Karpas-422 (cell line): Measurements from ENCODE around the gene ZC3HAV1. TPM values are rescaled to one million over a fixed set of nuclear protein-coding genes. Genes with fewer than 3 reads are reported as not detected.
A peak's percentile ranks its signal among the peaks of the same experiment; 100 is the strongest.
"Not testable (repeated sequence)": the region's sequence is repeated elsewhere in the genome, so short reads cannot be mapped to it uniquely, and the experiment has no call there.

Source experiments
- DNase-seq: peaks from one replicate; pipeline ENCODE4 v3.0.0-alpha.2; 2015
- H2AFZ ChIP-seq: fragments of 200-600 bp; sonication (generic); 2 replicates; pipeline ENCODE4 v1.6.1; 2014; ENCODE audit warnings: antibody characterized with exemption, low read length, mixed read lengths
- H3K27ac ChIP-seq: fragments of 200-600 bp; sonication (generic); 2 replicates; pipeline ENCODE4 v1.5.1; 2014; ENCODE audit warnings: mild to moderate bottlenecking, low read length, moderate library complexity
- H3K27me3 ChIP-seq: fragments of 200-600 bp; sonication (generic); 2 replicates; pipeline ENCODE4 v1.6.1; 2014; ENCODE audit warnings: low read length, mixed read lengths
- H3K36me3 ChIP-seq: fragments of 200-600 bp; sonication (generic); 2 replicates; pipeline ENCODE4 v1.6.1; 2014; ENCODE audit warnings: low read length, mixed read lengths; ENCODE audit not compliant: insufficient read depth
- H3K4me1 ChIP-seq: fragments of 200-600 bp; sonication (generic); 2 replicates; pipeline ENCODE4 v1.6.1; 2014; ENCODE audit warnings: mild to moderate bottlenecking, low read length, mixed read lengths
- H3K4me2 ChIP-seq: fragments of 200-600 bp; sonication (generic); 2 replicates; pipeline ENCODE4 v1.6.1; 2014; ENCODE audit warnings: low read length, low read depth, mild to moderate bottlenecking; ENCODE audit not compliant: poor library complexity, severe bottlenecking
- H3K4me3 ChIP-seq: fragments of 200-600 bp; sonication (generic); 2 replicates; pipeline ENCODE4 v1.5.1; 2014; ENCODE audit warnings: mild to moderate bottlenecking, antibody characterized with exemption, low read length, mixed read lengths
- H3K79me2 ChIP-seq: fragments of 200-600 bp; sonication (generic); 2 replicates; pipeline ENCODE4 v1.6.1; 2014; ENCODE audit warnings: mild to moderate bottlenecking, low read length, mixed read lengths
- H3K9ac ChIP-seq: fragments of 200-600 bp; sonication (generic); 2 replicates; pipeline ENCODE4 v1.6.0; 2014; ENCODE audit warnings: low read length
- H3K9me2 ChIP-seq: fragments of 200-600 bp; sonication (generic), shearing (Covaris generic); replicated peaks from 2 replicates; pipeline ENCODE4 v1.6.0; 2014; ENCODE audit warnings: mild to moderate bottlenecking, low read length, moderate library complexity; ENCODE audit not compliant: insufficient read depth
- H3K9me3 ChIP-seq: fragments of 300-700, 200-600 bp; sonication (generic); 2 replicates; pipeline ENCODE4 v1.6.1; 2014; ENCODE audit warnings: low read length, mixed read lengths
- H4K20me1 ChIP-seq: fragments of 200-600 bp; sonication (generic); 2 replicates; pipeline ENCODE4 v1.6.1; 2014; ENCODE audit warnings: mild to moderate bottlenecking, antibody characterized with exemption, low read length, low read depth; ENCODE audit not compliant: insufficient read depth
- total RNA-seq: library from RNA; depleted of rRNA; stranded (reverse); fragments of >200 nt; shearing (Covaris generic); gene quantifications from 2 replicates; pipeline ENCODE4 v1.2.3, GENCODE V29; 2014; ENCODE audit warnings: low replicate concordance

The ZC3HAV1 gene
- total RNA-seq, 1 experiment from 2014 or later = 49.2 TPM

DNA sequence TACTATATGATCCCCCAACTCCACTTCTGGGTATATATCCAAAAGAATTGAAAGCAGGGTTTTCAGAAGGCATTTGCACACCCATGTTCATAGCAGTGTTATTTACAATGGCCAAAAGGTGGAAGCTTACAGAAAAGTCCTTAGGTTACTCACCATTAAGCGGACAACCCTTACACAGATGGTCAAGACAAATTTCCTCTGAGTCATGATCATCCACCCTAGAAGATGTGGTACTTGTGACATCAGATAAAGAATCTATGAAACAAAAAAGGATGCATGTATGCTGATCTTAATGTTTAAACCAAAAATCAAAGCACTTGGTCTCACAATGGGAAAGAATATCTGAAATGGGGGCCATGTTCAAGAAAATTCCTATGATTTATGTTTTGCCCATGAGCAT is 31.1 kb downstream of the ZC3HAV1 start:
- peaks cover 3% of the 10 kb centered on the region; the same call in 1 of the 2 replicates for H3K4me1 ChIP-seq
- no peaks in the 10 kb centered on the region for H3K9me2 ChIP-seq
- H2AFZ ChIP-seq = no peak overlapping the region
- H3K9me3 ChIP-seq = no peaks in the 10 kb centered on the region
- no peaks in the 10 kb centered on the region for H3K27me3 ChIP-seq
- H3K27ac ChIP-seq = no peak overlapping the region
- DNase-seq = no peak
- H3K9ac ChIP-seq = no peak overlapping the region
- H3K79me2 ChIP-seq = peaks cover 21% of the 10 kb centered on the region
- H4K20me1 ChIP-seq = no peaks in the 10 kb centered on the region
- H3K4me3 ChIP-seq = no peak overlapping the region
- no peak overlapping the region for H3K4me2 ChIP-seq
- peaks cover 55% of the 10 kb centered on the region for H3K36me3 ChIP-seq

DNA sequence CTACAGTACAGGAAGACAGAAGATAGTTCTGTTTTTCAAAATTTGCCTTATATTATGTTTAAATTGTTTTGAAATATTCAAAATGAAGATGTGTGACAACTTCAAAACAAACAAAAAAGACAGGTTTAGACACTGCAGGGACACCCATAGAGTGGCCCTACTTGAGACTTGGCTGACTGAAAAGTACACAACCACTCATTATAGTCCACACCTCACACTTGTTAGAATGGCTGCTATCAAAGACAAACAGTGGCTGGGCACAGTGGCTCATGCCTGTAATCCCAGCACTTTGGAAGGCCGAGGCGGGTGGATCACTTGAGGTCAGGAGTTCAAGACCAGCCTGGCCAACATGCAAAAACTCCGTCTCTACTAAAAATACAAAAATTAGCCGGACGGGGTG is 31.8 kb downstream of the ZC3HAV1 start:
- not testable (repeated sequence) for DNase-seq, H3K9me2 ChIP-seq, H3K4me2 ChIP-seq, H3K4me1 ChIP-seq, H3K4me3 ChIP-seq, H3K9me3 ChIP-seq, H3K9ac ChIP-seq, H3K27me3 ChIP-seq, H2AFZ ChIP-seq, H4K20me1 ChIP-seq, H3K27ac ChIP-seq
- H3K79me2 ChIP-seq = peaks cover 22% of the 10 kb centered on the region
- H3K36me3 ChIP-seq = peaks cover 51% of the 10 kb centered on the region

DNA sequence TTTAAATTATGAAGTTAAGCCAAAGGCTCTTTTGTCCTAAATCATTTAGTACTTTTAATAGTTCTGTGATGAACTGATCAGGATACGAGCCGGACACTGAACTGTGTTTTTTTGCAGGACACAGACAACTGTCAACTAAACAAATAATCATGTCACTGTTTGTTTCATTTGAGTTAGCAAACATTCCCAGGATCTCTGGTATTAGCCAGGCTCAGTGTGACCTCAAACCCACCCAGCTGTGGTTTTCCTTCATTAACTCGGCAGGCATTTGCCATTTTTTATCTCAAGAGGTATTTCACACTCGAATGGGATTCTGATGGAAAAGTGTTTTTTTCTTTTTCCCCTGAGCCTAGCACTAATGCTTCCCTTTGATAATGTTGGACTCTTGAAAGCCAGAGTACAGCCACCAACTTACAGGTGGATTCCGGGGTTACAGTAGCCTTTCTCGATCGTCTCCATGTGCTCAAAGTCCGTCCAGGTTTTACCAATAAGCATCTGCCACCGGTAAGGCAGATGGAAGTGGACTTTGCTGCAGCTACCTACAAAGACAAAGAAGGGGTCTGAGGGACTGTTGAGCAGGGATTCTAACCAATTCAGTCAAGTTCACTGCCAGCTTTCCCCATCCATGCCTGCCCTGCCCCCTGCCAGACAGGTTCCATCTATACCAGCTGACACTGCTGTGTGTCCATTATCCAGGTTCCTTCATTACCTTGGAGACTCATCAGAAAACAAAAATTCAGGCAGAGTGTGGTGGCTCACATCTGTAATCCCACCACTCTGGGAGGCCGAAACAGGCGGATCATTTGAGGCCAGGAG is 33.4 kb downstream of the ZC3HAV1 start:
- peaks cover 28% of the 10 kb centered on the region for H3K79me2 ChIP-seq

DNA sequence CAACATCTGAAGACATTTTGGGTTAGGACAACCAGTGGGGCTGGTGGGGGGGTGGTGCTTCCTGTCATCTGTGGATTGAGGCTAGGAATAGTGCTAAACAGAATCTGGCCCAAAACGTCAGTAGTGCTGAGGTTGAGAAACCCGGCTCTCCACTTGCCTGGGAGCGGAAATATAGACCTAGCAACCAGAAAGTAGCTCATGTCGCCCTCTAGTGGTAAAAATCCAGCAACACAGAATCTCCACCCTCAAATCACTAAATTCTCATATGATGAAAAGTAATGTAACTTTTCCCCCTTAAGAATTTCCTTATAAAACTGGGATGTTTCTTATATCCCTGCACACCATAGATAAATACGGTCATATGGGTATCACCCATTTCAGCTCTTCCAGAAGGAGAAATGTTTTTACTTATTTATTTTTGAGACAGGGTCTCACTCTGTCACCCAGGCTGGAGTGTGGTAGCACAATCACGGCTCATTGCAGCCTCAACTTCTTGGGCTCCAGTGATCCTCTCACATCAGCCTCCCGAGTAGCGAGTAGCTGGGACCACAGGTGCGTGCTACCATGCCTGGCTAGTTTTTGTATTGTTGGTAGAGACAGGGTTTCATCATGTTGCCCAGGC is 34.4 kb downstream of the ZC3HAV1 start:
- Histone ChIP-seq H3K36me3 (peaks cover 55% of the 10 kb centered on the region), H3K27me3 (no peaks in the 10 kb centered on the region), H3K4me3 (no peak overlapping the region), H3K4me1 (peaks cover 3% of the 10 kb centered on the region; the same call in 1 of the 2 replicates), H3K79me2 (peaks cover 26% of the 10 kb centered on the region), H3K9me3 (no peaks in the 10 kb centered on the region), H3K4me2 (no peak overlapping the region), H3K27ac (no peak overlapping the region), H3K9me2 (no peaks in the 10 kb centered on the region), H3K9ac (no peak overlapping the region), H4K20me1 (no peaks in the 10 kb centered on the region), H2AFZ (no peak overlapping the region)
- DNase-seq = peak; percentile 91

More for the DNA sequence above, 33.4 kb downstream of the ZC3HAV1 start:
- Histone ChIP-seq H3K9me2 (no peaks in the 10 kb centered on the region), H3K36me3 (peaks cover 58% of the 10 kb centered on the region), H3K27ac (no peak overlapping the region), H3K4me1 (peaks cover 3% of the 10 kb centered on the region; the same call in 1 of the 2 replicates), H4K20me1 (no peaks in the 10 kb centered on the region), H3K27me3 (no peaks in the 10 kb centered on the region), H3K4me2 (no peak overlapping the region), H3K4me3 (no peak overlapping the region), H3K9ac (no peak overlapping the region), H2AFZ (no peak overlapping the region), H3K9me3 (no peaks in the 10 kb centered on the region)
- no peak for DNase-seq

DNA sequence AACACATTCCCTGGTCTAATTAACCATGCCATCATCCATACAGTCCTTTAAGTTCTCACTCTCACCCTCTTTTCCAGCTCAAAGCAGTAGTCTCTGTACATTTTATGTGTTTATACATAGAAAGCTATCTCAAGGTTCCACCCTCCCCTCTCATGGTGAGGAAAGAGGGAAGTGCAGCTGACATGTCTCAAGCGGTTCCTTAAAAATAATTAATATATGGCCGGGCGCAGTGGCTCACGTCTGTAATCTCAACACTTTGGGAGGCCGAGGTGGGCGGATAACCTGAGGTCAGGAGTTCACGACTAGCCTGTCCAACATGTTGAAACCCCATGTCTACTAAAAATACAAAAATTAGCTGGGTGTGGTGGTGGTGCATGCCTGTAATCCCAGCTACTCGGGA is 36.7 kb downstream of the ZC3HAV1 start:
- no peak overlapping the region for H3K9ac ChIP-seq
- peaks cover 58% of the 10 kb centered on the region for H3K36me3 ChIP-seq

DNA sequence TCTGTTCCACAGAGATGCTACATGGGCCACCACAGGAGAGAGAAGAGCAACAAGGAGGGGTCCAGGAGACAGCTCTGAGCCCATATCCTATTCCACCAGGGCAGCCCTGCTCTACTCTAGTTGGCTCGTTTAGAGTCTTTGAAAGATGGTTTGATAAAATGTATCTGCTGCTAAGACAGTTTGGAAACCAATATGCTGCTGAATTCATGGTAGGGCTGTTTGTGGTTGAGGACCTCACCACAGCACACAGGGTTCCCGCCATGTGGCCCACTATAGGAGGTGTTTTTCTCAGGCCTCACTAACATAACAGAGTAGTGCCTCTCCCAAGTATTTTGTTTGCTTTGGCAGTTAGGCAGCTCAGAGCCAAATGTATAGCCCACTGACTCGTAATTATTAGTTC is 37.8 kb downstream of the ZC3HAV1 start:
- Histone ChIP-seq H3K27ac (no peak overlapping the region), H3K4me1 (peaks cover 3% of the 10 kb centered on the region; the same call in 1 of the 2 replicates), H3K4me2 (no peak overlapping the region), H3K9me3 (no peaks in the 10 kb centered on the region), H2AFZ (no peak overlapping the region), H3K36me3 (peaks cover 59% of the 10 kb centered on the region), H3K27me3 (no peaks in the 10 kb centered on the region), H4K20me1 (no peaks in the 10 kb centered on the region), H3K79me2 (peaks cover 30% of the 10 kb centered on the region), H3K9ac (no peak overlapping the region), H3K4me3 (no peak overlapping the region), H3K9me2 (no peaks in the 10 kb centered on the region)
- no peak for DNase-seq

More for the DNA sequence above, 36.7 kb downstream of the ZC3HAV1 start:
- Histone ChIP-seq H4K20me1 (no peaks in the 10 kb centered on the region), H3K4me1 (peaks cover 3% of the 10 kb centered on the region; the same call in 1 of the 2 replicates), H2AFZ (no peak overlapping the region), H3K9me3 (no peaks in the 10 kb centered on the region), H3K79me2 (peaks cover 30% of the 10 kb centered on the region), H3K9me2 (no peaks in the 10 kb centered on the region), H3K4me3 (no peak overlapping the region), H3K27ac (no peak overlapping the region), H3K4me2 (no peak overlapping the region), H3K27me3 (no peaks in the 10 kb centered on the region)
- no peak for DNase-seq

DNA sequence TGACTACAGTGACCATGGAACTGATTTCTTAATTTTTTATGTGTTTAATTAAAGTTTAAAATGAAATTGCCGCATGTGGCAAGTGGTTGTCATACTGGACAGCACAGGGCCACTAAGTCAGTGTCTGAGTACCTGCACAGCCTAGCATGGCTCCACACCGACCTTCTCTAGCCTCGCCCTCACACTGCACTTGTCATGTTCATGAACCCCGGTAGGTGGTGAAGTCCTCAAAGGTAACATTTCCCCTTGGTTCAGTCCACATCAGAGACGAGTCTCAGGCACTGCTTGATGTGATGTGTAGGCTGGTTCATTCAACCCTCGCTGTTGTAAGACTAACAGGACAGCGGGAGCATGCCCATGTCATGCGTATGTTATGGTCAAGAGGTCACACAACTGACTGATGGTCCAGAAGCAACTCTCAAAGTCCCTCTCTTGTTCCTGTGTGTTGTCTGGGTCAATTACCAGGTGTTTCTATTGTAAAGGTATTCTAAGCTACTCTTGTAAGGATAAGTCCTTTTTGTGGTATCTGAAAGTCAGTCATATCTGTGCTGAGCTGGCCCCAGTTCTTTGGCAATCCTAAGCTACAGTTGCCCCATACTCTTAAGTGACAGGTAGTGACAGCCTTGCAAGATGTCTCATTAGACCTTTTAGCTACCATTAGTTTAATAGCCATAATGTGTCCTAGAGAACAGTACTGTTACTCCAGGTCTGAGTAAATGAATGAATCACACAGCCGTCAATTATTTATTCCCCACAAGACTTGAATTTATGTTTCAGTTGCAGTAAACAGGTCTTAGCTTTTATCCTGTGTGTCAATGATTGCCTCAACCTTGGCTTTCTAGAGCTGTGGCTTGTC is 40.7 kb downstream of the ZC3HAV1 start:
- no peaks in the 10 kb centered on the region for H3K9me2 ChIP-seq
- H2AFZ ChIP-seq = no peak overlapping the region
- H3K4me2 ChIP-seq = no peak overlapping the region
- no peaks in the 10 kb centered on the region for H3K27me3 ChIP-seq
- H3K9me3 ChIP-seq = no peaks in the 10 kb centered on the region
- no peak overlapping the region for H3K4me3 ChIP-seq
- no peak overlapping the region for H3K27ac ChIP-seq
- no peaks in the 10 kb centered on the region for H3K4me1 ChIP-seq
- no peaks in the 10 kb centered on the region for H4K20me1 ChIP-seq
- H3K9ac ChIP-seq = no peak overlapping the region
- peaks cover 22% of the 10 kb centered on the region for H3K79me2 ChIP-seq
- peaks cover 45% of the 10 kb centered on the region for H3K36me3 ChIP-seq
- DNase-seq = no peak

DNA sequence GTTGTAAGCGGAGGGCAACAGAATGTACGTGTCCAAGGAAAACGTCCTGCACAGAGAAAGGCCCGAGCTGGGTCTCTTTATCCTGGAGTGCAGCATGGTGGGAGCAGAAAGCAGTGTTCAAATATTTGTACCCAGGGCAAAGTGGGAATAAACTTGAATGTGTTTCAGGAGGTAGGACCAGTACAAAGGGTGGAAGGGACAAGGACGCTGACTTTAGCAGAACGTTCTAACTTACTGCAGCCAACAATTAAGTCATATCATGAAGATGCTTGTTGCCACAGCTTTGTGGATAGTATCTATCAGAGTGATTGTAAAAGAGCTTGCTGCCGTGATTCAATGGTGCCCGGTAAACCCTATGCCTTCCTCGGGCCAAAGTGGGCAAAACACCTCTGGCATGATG is 43.2 kb downstream of the ZC3HAV1 start:
- no peak overlapping the region for H3K4me2 ChIP-seq
- H3K9me2 ChIP-seq = no peaks in the 10 kb centered on the region
- no peak overlapping the region for H2AFZ ChIP-seq
- no peak overlapping the region for H3K27ac ChIP-seq
- no peaks in the 10 kb centered on the region for H3K9me3 ChIP-seq
- H4K20me1 ChIP-seq = no peaks in the 10 kb centered on the region
- no peaks in the 10 kb centered on the region for H3K27me3 ChIP-seq
- peaks cover 39% of the 10 kb centered on the region; the same call in 1 of the 2 replicates for H3K36me3 ChIP-seq
- peaks cover 14% of the 10 kb centered on the region; the same call in 1 of the 2 replicates for H3K79me2 ChIP-seq
- H3K4me3 ChIP-seq = no peak overlapping the region
- no peak overlapping the region for H3K9ac ChIP-seq
- H3K4me1 ChIP-seq = no peaks in the 10 kb centered on the region
- no peak for DNase-seq
